Keratinocyte (primary cell): ENCODE data around the gene LACTB.

Experiments
- CTCF ChIP-seq, 3 experiments: IDR thresholded peaks in 1 of 3; conservative IDR thresholded peaks in 1 of 3; optimal IDR thresholded peaks in 1 of 3; 2 replicates in 2 of 3; 3 replicates in 1 of 3; pipeline versions ENCODE3 to v1.5.1; 2011; ENCODE audit warnings: low read length in 3 of 3, mild to moderate bottlenecking in 3 of 3, moderate library complexity in 2 of 3, control low read depth in 1 of 3, inconsistent platforms in 1 of 3; ENCODE audit not compliant: insufficient read depth in 2 of 3; ENCODE audit errors: extremely low read depth in 1 of 3
- EZH2 ChIP-seq: IDR thresholded peaks from one replicate; pipeline ENCODE4 v1.6.1; 2012; ENCODE audit warnings: inconsistent platforms, mild to moderate bottlenecking, low read length, moderate library complexity

GRCh38 chr15:63188247-63188925 is 66.7 kb downstream of the LACTB start:
- no peak for TF ChIP-seq CTCF (optimal IDR thresholded peaks at IDR 0.05 in 1 of 3, IDR thresholded peaks at IDR 0.05 in 1 of 3, conservative IDR thresholded peaks at IDR 0.05 in 1 of 3; ENCODE audit: extremely low read depth in 1 of 3, insufficient read depth in 2 of 3, low read length in 3 of 3)
- TF ChIP-seq EZH2: no peak
